A673 (cell line): ENCODE measurements around the gene CHST4. TPM values are rescaled to one million over a fixed set of nuclear protein-coding genes. Genes with fewer than 3 reads are reported as not detected.
"Not testable (repeated sequence)": the region's sequence is repeated elsewhere in the genome, so short reads cannot be mapped to it uniquely, and the experiment has no call there.

Experiments
- BruUV-seq: library from RNA; stranded (reverse); fragments of 400-500 nt; replicated peaks from 2 replicates; lab custom pipeline; 2021; lab: Mats Ljungman, UMichigan
- CTCF ChIA-PET: fragments of 300-600 bp; sonication (Branson Sonifier 250); formaldehyde crosslinking; loops from one replicate; lab custom pipeline; 2022; ENCODE audit warnings: antibody characterized with exemption; lab: Charles Lee
- POLR2A ChIA-PET: fragments of 300-600 bp; sonication (Branson Sonifier 250); formaldehyde crosslinking; loops from one replicate; lab custom pipeline; 2022; ENCODE audit warnings: antibody characterized with exemption; ENCODE audit not compliant: low non-redundant PET; lab: Charles Lee
- DNase-seq: peaks from one replicate; pipeline ENCODE4 v3.0.0-alpha.2; 2015; ENCODE audit warnings: low spot score
- H3K27ac ChIP-seq: fragments of 200-600 bp; sonication (generic); 2 replicates; pipeline ENCODE4 v1.5.1; 2016; ENCODE audit warnings: mixed run types, low read depth, mild to moderate bottlenecking, mixed read lengths, antibody characterized with exemption, low read length; ENCODE audit not compliant: poor library complexity, severe bottlenecking
- H3K27me3 ChIP-seq: fragments of 200-600 bp; sonication (generic); replicated peaks from 2 replicates; pipeline ENCODE4 v1.6.1; 2017; ENCODE audit warnings: mixed run types, low read depth, mild to moderate bottlenecking, mixed read lengths, antibody characterized with exemption, low read length; ENCODE audit not compliant: insufficient read depth, poor library complexity
- H3K36me3 ChIP-seq: fragments of 200-600 bp; sonication (generic); 2 replicates; pipeline ENCODE4 v1.6.1; 2016; ENCODE audit warnings: mixed run types, mild to moderate bottlenecking, mixed read lengths, antibody characterized with exemption, low read length; ENCODE audit not compliant: insufficient read depth, poor library complexity, severe bottlenecking
- H3K4me1 ChIP-seq: fragments of 200-600 bp; sonication (generic); 2 replicates; pipeline ENCODE4 v1.6.1; 2017; ENCODE audit warnings: mixed run types, mild to moderate bottlenecking, mixed read lengths, antibody characterized with exemption, low read length; ENCODE audit not compliant: insufficient read depth, poor library complexity, severe bottlenecking
- H3K4me3 ChIP-seq: fragments of 200-600 bp; sonication (generic); 2 replicates; pipeline ENCODE4 v1.5.1; 2016; ENCODE audit warnings: low read depth, mixed run types, mild to moderate bottlenecking, mixed read lengths, low read length; ENCODE audit not compliant: poor library complexity, severe bottlenecking
- H3K9me3 ChIP-seq: fragments of 200-600 bp; sonication (generic); 2 replicates; pipeline ENCODE4 v1.6.1; 2016; ENCODE audit warnings: mixed run types, low read depth, mild to moderate bottlenecking, mixed read lengths, antibody characterized with exemption, low read length; ENCODE audit not compliant: poor library complexity, severe bottlenecking
- CTCF ChIP-seq: fragments of 300-800, 200-600 bp; sonication (generic); conservative IDR thresholded peaks from 2 replicates; pipeline ENCODE4 v1.5.1; 2017; ENCODE audit warnings: low read depth, mild to moderate bottlenecking, antibody characterized with exemption, low read length, moderate library complexity, mixed read lengths
- EZH2 ChIP-seq: fragments of 200-600 bp; sonication (generic); IDR thresholded peaks from 2 replicates; pipeline ENCODE4 v1.6.1; 2017; ENCODE audit warnings: borderline replicate concordance, low read depth, mild to moderate bottlenecking, mixed read lengths, antibody characterized with exemption, low read length; ENCODE audit not compliant: poor library complexity, severe bottlenecking
- intact Hi-C: fragments of 100-400 bp; cut with micrococcal nuclease; formaldehyde crosslinking; loops from one replicate; pipeline ENCODE4 v1.10.0; 2022; ENCODE audit not compliant: unreplicated experiment
- total RNA-seq: library from RNA; stranded (reverse); gene quantifications from 2 replicates; pipeline ENCODE4 v1.2.3, GENCODE V29; 2021

CHST4 gene
- total RNA-seq, 1 experiment from 2014 or later, result not detected

- TF ChIP-seq EZH2 (no peak), CTCF (peak; percentile 78)
- peak; percentile 67 for DNase-seq
- Histone ChIP-seq H3K27me3 (peaks cover 7% of the 10 kb centered on the region), H3K9me3 (no peaks in the 10 kb centered on the region), H3K4me3 (no peak overlapping the region), H3K36me3 (no peaks in the 10 kb centered on the region), H3K27ac (no peak overlapping the region), H3K4me1 (no peaks in the 10 kb centered on the region)
- BruUV-seq, result no TSS peak
- ChIA-PET CTCF (interaction anchor here (0.5 to 1.5 kb wide), 6 partner anchors 32 to 462 kb away, joined by 3 to 11 read pairs (median 3); no protein-coding TSS in a partner anchor), POLR2A (no interaction called here)
- intact Hi-C loops, result loop anchor here (1.0 kb wide), 1 partner anchor 88 kb away; no protein-coding TSS in a partner anchor
These were observed 26.4 kb upstream of the CHST4 start for GRCh38 chr16:71499775-71500364.

- no peaks in the 10 kb centered on the region for H3K9me3 ChIP-seq
- ChIA-PET POLR2A (no interaction called here), CTCF (interaction anchor here (1.3 to 2.1 kb wide), 2 partner anchors 110 to 461 kb away, joined by 3 to 8 read pairs; no protein-coding TSS in a partner anchor)
- DNase-seq, result no peak
- H3K27ac ChIP-seq, result no peak overlapping the region
- BruUV-seq, result no TSS peak
- intact Hi-C loops, result no loop called here
- H3K4me1 ChIP-seq, result no peaks in the 10 kb centered on the region
- peaks cover 13% of the 10 kb centered on the region for H3K27me3 ChIP-seq
- no peak overlapping the region for H3K4me3 ChIP-seq
- H3K36me3 ChIP-seq, result no peaks in the 10 kb centered on the region
- no peak for TF ChIP-seq CTCF
- TF ChIP-seq EZH2, result no peak
These were observed 25.3 kb upstream of the CHST4 start for GRCh38 chr16:71500964-71501363.

- intact Hi-C loops, result no loop called here
- Histone ChIP-seq H3K4me1 (no peaks in the 10 kb centered on the region), H3K9me3 (no peaks in the 10 kb centered on the region), H3K27me3 (peaks cover 10% of the 10 kb centered on the region), H3K4me3 (no peak overlapping the region), H3K27ac (no peak overlapping the region), H3K36me3 (no peaks in the 10 kb centered on the region)
- ChIA-PET CTCF (interaction anchor here (2.1 kb wide), 1 partner anchor 110 kb away, joined by 8 read pairs; no protein-coding TSS in a partner anchor), POLR2A (no interaction called here)
- TF ChIP-seq EZH2, result no peak
- TF ChIP-seq CTCF, result no peak
- DNase-seq, result no peak
- BruUV-seq, result no TSS peak
These were observed 24.7 kb upstream of the CHST4 start for GRCh38 chr16:71501547-71501946.

GRCh38 chr16:71504051-71504450 lies 22.2 kb upstream of the CHST4 start:
- POLR2A ChIA-PET, H3K36me3 ChIP-seq, intact Hi-C loops, H3K4me1 ChIP-seq, DNase-seq, CTCF ChIA-PET, H3K4me3 ChIP-seq, BruUV-seq, H3K27ac ChIP-seq, H3K9me3 ChIP-seq: not testable (repeated sequence)
- H3K27me3 ChIP-seq, result peaks cover 21% of the 10 kb centered on the region
